Nephron progenitor cell (in vitro differentiated cells): Measurements from ENCODE around the gene TTC22.

ENCODE experiments used
- DNase-seq: peaks from one replicate; pipeline ENCODE4 v3.0.0; 2021
- H3K27ac Mint-ChIP-seq: 2 replicates; pipeline ENCODE4 v1.8.0; 2021; ENCODE audit warnings: mild to moderate bottlenecking, moderate library complexity, mixed read lengths
- H3K27me3 Mint-ChIP-seq: 2 replicates; pipeline ENCODE4 v1.8.0; 2021; ENCODE audit warnings: mild to moderate bottlenecking, low read depth, mixed read lengths; ENCODE audit not compliant: poor library complexity
- H3K36me3 Mint-ChIP-seq: 2 replicates; pipeline ENCODE4 v1.8.0; 2021; ENCODE audit warnings: low read depth, mixed read lengths
- H3K4me1 Mint-ChIP-seq: 2 replicates; pipeline ENCODE4 v1.8.0; 2021; ENCODE audit warnings: mixed read lengths
- H3K4me3 Mint-ChIP-seq: 2 replicates; pipeline ENCODE4 v1.8.0; 2021; ENCODE audit warnings: mild to moderate bottlenecking, moderate library complexity, mixed read lengths
- H3K9me3 Mint-ChIP-seq: 2 replicates; pipeline ENCODE4 v1.8.0; 2021; ENCODE audit warnings: mild to moderate bottlenecking, moderate library complexity, mixed read lengths
- TF ChIP-seq, protein P1 (sequence below): fragments of 200-600 bp; sonication (generic); IDR thresholded peaks from 2 replicates; pipeline ENCODE4 v1.5.0; 2021; ENCODE audit warnings: antibody characterized with exemption

TTC22 gene

DNA sequence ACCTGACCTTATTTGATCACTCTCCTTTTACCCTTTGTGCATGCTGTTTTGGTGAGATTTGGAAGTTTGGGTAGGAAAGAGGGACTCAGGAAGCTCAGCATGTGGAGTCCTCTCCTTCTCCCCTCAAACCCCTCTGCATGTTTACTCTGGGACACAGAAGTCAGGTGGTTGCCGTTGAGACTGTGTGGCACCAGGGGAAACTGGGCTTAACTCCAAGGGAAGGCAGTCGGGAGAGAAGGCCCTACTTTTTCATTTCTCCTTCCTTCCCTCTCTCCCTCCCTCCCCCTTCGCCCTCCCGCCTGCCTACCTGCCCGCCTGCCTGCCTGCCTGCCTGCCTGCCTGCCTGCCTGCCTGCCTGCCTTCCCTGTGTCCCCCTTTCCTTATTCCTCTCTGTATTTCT, 34.8 kb upstream of the TTC22 start:
- Mint-ChIP-seq H3K27me3 (peaks cover 27% of the 10 kb centered on the region), H3K4me3 (no peak overlapping the region), H3K9me3 (peaks cover 6% of the 10 kb centered on the region), H3K36me3 (no peaks in the 10 kb centered on the region), H3K27ac (no peak overlapping the region), H3K4me1 (peaks cover 8% of the 10 kb centered on the region)
- TF ChIP-seq, protein P1, sequence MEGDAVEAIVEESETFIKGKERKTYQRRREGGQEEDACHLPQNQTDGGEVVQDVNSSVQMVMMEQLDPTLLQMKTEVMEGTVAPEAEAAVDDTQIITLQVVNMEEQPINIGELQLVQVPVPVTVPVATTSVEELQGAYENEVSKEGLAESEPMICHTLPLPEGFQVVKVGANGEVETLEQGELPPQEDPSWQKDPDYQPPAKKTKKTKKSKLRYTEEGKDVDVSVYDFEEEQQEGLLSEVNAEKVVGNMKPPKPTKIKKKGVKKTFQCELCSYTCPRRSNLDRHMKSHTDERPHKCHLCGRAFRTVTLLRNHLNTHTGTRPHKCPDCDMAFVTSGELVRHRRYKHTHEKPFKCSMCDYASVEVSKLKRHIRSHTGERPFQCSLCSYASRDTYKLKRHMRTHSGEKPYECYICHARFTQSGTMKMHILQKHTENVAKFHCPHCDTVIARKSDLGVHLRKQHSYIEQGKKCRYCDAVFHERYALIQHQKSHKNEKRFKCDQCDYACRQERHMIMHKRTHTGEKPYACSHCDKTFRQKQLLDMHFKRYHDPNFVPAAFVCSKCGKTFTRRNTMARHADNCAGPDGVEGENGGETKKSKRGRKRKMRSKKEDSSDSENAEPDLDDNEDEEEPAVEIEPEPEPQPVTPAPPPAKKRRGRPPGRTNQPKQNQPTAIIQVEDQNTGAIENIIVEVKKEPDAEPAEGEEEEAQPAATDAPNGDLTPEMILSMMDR, result no peak
- no peak for DNase-seq

DNA sequence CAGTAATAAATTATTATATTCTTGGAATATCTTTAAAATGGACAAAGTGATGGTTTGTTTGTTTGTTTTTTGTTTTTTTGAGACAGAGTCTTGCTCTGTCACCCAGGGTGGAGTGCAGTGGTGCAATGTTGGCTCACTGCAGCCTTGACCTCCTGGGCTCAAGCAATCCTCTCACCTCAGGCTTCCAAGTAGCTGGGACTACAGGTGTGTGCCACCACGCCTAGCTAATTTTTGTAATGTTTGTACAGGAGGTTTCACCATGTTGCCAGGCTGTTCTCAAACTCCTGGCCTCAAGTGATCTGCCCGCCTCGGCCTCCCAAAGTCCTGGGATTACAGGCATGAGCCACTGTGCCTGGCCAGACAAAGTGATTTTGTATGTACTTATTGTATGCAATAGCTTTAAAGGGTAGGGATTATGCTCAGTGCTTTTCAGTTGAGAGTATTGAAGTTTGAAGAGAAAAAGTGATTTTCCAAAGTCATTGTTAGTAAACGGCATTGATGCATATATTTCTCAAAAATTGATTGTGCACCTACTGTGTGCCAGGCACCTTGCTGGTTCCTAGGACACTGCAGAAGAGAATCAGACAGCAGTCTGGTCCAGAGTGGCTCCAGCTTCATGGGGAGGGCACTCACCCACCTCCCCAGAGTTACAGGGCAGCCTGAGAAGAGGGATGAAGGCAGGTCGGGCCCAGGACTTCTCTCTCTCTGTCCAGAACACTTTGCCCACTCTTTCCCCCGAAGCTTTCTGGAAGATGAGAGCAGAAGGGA, 34.2 kb upstream of the TTC22 start:
- H3K27me3 Mint-ChIP-seq, result peaks cover 34% of the 10 kb centered on the region
- DNase-seq, result no peak
- no peak overlapping the region for H3K4me3 Mint-ChIP-seq
- no peak overlapping the region for H3K27ac Mint-ChIP-seq
- no peaks in the 10 kb centered on the region for H3K36me3 Mint-ChIP-seq
- TF ChIP-seq, protein P1, result no peak
- peaks cover 8% of the 10 kb centered on the region for H3K4me1 Mint-ChIP-seq
- peaks cover 11% of the 10 kb centered on the region for H3K9me3 Mint-ChIP-seq

DNA sequence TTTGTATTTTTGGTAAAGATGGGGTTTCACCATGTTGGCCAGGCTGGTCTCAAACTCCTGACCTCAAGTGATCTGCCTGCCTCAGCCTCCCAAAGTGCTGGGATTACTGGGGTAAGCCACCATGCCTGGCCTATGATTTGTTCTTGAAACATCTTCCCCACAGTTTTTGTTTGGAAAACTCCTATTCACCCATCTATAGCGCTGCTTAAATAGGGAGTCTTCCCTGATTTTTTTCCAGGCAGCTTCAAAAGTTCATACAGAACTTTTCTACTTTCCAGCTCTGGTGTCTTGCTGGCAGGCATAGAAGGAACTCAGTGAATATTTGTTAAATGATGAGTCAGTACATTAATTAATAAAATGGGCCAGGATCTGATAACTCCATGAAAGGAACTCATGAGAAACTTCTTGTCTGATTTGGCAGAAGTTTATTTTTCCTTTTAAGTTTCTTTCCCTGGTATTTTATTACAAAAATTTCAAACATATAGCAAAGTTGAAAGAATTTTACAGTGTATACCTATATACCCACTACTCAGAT, 33.0 kb upstream of the TTC22 start:
- Mint-ChIP-seq H3K36me3 (no peaks in the 10 kb centered on the region), H3K27ac (no peak overlapping the region)

DNA sequence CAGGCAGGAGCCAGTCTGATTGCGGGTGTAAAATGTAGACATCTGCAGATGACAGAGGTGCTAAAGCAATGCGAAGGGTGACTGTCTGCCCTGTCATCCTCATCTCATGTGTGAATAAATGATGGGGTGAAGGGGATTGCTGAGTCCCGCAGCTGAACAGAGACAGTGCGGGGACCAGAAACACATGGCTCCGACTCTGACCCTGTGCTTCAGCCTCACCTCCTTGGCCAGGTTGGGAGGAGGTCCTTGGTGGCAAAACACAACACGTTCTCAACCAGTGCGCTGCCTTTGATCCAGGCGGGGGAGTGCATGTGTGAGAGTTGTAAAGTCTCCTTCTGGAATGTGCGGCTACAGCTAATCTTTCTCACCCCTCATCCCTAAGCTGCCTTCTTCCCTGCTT, 32.0 kb upstream of the TTC22 start:
- TF ChIP-seq, protein P1, result no peak
- DNase-seq, result no peak
- H3K4me3 Mint-ChIP-seq, result no peak overlapping the region
- H3K4me1 Mint-ChIP-seq, result peaks cover 8% of the 10 kb centered on the region
- peaks cover 47% of the 10 kb centered on the region for H3K27me3 Mint-ChIP-seq
- peaks cover 24% of the 10 kb centered on the region for H3K9me3 Mint-ChIP-seq
- H3K36me3 Mint-ChIP-seq, result no peaks in the 10 kb centered on the region
- no peak overlapping the region for H3K27ac Mint-ChIP-seq

More for the DNA sequence above, 33.0 kb upstream of the TTC22 start:
- peaks cover 41% of the 10 kb centered on the region for H3K27me3 Mint-ChIP-seq
- H3K4me1 Mint-ChIP-seq, result peaks cover 8% of the 10 kb centered on the region
- H3K9me3 Mint-ChIP-seq, result peaks cover 17% of the 10 kb centered on the region
- TF ChIP-seq, protein P1, result no peak
- DNase-seq, result no peak
- no peak overlapping the region for H3K4me3 Mint-ChIP-seq

DNA sequence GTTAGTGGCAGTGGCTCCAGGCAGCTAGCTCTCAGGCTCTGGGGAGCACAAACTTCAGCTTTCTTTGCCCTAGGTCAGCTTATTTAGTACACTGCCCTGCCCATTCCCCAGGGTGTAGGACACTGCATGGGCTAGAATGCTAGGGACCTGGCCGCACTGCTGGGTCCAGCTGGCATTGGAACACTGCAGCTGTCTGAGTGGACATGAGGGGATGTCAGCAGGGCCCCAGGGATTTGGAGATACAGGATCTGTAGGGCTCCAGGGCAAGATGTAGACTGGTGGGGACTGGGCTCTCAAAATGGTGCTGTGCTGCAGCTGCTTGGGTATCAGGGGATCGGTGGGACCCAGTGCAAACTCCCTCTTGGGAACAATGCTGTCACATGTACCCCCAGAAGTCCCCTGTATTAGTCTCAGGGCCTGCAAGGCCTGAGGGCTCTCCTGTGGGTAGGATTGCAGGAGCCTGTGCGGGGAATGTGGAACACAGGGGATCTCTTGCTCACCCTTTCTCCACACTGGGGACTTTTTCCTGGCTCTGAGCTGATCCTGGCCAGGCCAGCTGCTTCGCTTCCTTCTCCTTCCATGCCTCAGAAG, 25.2 kb upstream of the TTC22 start:
- peaks cover 4% of the 10 kb centered on the region for H3K36me3 Mint-ChIP-seq
- H3K9me3 Mint-ChIP-seq, result peaks cover 64% of the 10 kb centered on the region
- TF ChIP-seq, protein P1, result no peak
- no peak overlapping the region for H3K27ac Mint-ChIP-seq
- peaks cover 43% of the 10 kb centered on the region for H3K27me3 Mint-ChIP-seq
- DNase-seq, result no peak
- no peak overlapping the region for H3K4me3 Mint-ChIP-seq
- no peaks in the 10 kb centered on the region for H3K4me1 Mint-ChIP-seq
